Breast epithelium (tissue), 4 donors: Measurements from ENCODE around the gene NMUR1. TPM values are rescaled to one million over a fixed set of nuclear protein-coding genes. Genes with fewer than 3 reads are reported as not detected.

Experiments
- DNase-seq, 2 donors: peaks; one replicate each; pipeline ENCODE4 v3.0.0-alpha.2; 2019; ENCODE audit warnings: low spot score in 2 of 2
- H3K27ac ChIP-seq, 2 donors: fragments of 200-600 bp; sonication (generic) in 1 of 2; one replicate each; pipeline ENCODE4 v1.5.1; 2016 to 2019; ENCODE audit warnings: mild to moderate bottlenecking in 1 of 2
- H3K27me3 ChIP-seq, 2 donors: fragments of 200-600 bp; sonication (generic) in 1 of 2; one replicate each; pipeline versions ENCODE4 v1.5.1 to v1.6.0; 2017 to 2019; ENCODE audit warnings: control low read depth in 1 of 2, mild to moderate bottlenecking in 1 of 2
- H3K36me3 ChIP-seq: fragments of 200-600 bp; one replicate; pipeline ENCODE4 v1.5.1; 2019
- H3K4me1 ChIP-seq, 2 donors: fragments of 200-600 bp; sonication (generic); one replicate each; pipeline ENCODE4 v1.5.1; 2016 to 2019; ENCODE audit warnings: control low read depth in 1 of 2
- H3K4me3 ChIP-seq, 3 donors: fragments of 200-600 bp; sonication (generic); 1 replicate in 2 of 3; 2 replicates in 1 of 3; pipeline ENCODE4 v1.5.1; 2016 to 2019; ENCODE audit warnings: mild to moderate bottlenecking in 3 of 3, moderate library complexity in 2 of 3
- H3K9me3 ChIP-seq, 2 donors: fragments of 200-600 bp; sonication (generic) in 1 of 2; one replicate each; pipeline ENCODE4 v1.5.1; 2016 to 2019; ENCODE audit warnings: control low read depth in 1 of 2
- POLR2A ChIP-seq: fragments of 450-650 bp; IDR thresholded peaks from one replicate; pipeline ENCODE4 v1.6.1; 2016; ENCODE audit warnings: antibody characterized with exemption, mild to moderate bottlenecking, moderate library complexity
- POLR2AphosphoS5 ChIP-seq, 3 donors: sonication (generic); formaldehyde crosslinking; IDR thresholded peaks; one replicate each; pipeline ENCODE4 v1.6.1; 2017; ENCODE audit warnings: antibody characterized with exemption in 3 of 3
- intact Hi-C: fragments of 100-400 bp; cut with DNase I; formaldehyde crosslinking; loops from one replicate; pipeline ENCODE4 v1.15.1; 2023; ENCODE audit warnings: low total_unique reads
- total RNA-seq, 3 donors: library from RNA; depleted of rRNA; stranded (reverse); fragments of >200 nt; gene quantifications; one replicate each; pipeline ENCODE4 v1.1.0, GENCODE V29; 2016
- TF ChIP-seq, protein P1 (sequence below), 3 donors: fragments of 450-650 bp; IDR thresholded peaks; one replicate each; pipeline ENCODE4 v1.5.1; 2016 to 2017; ENCODE audit warnings: antibody characterized with exemption in 3 of 3, mild to moderate bottlenecking in 3 of 3, moderate library complexity in 3 of 3

Gene NMUR1
- total RNA-seq, 3 donors from 2014 or later: under 0.01 to 3.8 TPM; not detected in 1

DNA sequence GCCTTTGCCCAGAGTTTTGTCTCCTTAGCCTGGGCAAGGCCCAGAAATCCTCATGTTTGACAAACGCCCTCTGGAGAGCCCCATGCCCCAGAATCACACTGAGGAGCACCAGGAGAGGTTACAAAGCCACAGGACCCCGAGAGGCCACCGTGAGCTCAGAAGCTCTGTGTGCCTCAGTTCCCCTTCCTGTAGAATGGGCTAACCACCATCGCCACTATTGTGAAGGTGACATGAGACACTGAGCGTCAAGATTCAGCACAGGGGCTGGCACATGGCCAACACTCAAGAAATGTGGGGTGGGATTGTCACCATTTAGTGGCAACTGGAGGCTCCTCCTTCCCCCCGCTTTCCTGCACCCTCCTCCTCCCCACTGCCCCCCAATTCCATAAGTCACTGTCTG is 1.2 kb upstream of the NMUR1 start:
- Histone ChIP-seq H3K9me3 (no peaks in the 10 kb centered on the region), H3K27ac (no peak overlapping the region), H3K4me3 (no peak overlapping the region), H3K27me3 (peaks cover 0 to 10% of the 10 kb centered on the region in 2 donors), H3K36me3 (no peaks in the 10 kb centered on the region), H3K4me1 (peaks cover 4 to 7% of the 10 kb centered on the region in 2 donors)
- TF ChIP-seq POLR2A: no peak
- TF ChIP-seq, protein P1, sequence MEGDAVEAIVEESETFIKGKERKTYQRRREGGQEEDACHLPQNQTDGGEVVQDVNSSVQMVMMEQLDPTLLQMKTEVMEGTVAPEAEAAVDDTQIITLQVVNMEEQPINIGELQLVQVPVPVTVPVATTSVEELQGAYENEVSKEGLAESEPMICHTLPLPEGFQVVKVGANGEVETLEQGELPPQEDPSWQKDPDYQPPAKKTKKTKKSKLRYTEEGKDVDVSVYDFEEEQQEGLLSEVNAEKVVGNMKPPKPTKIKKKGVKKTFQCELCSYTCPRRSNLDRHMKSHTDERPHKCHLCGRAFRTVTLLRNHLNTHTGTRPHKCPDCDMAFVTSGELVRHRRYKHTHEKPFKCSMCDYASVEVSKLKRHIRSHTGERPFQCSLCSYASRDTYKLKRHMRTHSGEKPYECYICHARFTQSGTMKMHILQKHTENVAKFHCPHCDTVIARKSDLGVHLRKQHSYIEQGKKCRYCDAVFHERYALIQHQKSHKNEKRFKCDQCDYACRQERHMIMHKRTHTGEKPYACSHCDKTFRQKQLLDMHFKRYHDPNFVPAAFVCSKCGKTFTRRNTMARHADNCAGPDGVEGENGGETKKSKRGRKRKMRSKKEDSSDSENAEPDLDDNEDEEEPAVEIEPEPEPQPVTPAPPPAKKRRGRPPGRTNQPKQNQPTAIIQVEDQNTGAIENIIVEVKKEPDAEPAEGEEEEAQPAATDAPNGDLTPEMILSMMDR (IDR thresholded peaks at IDR 0.05): no peak
- no peak for TF ChIP-seq POLR2AphosphoS5 (IDR thresholded peaks at IDR 0.05)
- intact Hi-C loops: loop anchor here (1.0 kb wide), 1 partner anchor 49 kb away; no protein-coding TSS in a partner anchor
- no peak for DNase-seq

DNA sequence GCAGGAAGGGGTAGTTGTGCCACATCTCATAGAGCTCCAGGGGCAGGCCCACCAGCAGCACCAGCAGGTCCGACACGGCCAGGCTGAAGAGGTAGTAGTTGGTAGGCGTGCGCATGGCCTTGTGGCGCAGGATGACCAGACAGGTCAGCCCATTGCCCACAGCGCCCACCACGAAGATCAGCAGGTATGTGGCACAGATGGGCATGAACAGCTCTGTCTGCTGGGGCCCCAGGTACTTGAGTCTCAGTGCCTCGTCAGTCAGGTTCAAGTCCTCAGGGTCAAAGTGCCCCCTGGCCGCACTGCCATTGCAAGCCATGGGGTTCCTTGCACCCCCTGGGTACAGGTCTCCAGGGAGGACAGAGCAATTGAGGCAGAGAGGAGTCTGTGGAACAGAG is 1.6 kb downstream of the NMUR1 start:
- TF ChIP-seq, protein P1 (IDR thresholded peaks at IDR 0.05): no peak
- TF ChIP-seq POLR2A (no peak), POLR2AphosphoS5 (IDR thresholded peaks at IDR 0.05) (no peak)
- Histone ChIP-seq H3K36me3 (no peaks in the 10 kb centered on the region), H3K27ac (no peak overlapping the region), H3K27me3 (peaks cover 0 to 10% of the 10 kb centered on the region in 2 donors), H3K4me3 (no peak overlapping the region), H3K9me3 (no peaks in the 10 kb centered on the region), H3K4me1 (peaks cover 4 to 7% of the 10 kb centered on the region in 2 donors)
- DNase-seq: no peak
- intact Hi-C loops: no loop called here

DNA sequence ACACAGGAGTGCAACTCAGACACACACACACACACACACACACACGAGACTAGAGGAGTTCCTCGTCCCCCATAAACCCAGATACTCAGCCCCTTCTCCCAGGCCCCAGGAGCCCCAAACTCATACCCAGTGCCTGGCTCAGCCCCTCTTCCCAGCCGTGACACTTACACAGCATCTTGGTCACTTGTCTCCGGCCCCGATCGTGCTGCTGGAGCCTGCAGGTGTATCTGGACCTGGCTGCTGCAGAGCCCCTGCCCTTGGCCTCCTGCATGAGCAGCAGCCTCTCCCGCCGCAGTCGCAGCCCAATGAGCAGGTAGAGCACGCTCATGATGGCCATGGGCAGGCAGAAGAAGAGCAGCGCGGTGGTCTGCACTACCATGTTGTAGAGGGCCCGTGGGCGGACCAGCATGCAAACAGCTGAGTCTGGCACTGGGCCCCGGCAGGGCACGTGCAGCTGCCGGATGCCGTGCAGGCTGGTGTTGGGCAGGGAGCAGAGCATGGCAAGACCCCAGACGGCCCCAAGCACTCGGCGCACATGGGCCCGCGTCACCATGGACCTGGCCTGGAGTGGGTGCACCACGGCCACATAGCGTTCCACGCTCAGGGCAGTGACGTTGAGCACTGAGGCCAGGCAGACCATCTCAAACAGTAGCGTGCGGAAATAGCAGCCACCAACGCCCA is 2.1 kb downstream of the NMUR1 start:
- TF ChIP-seq POLR2A: no peak
- no peak for TF ChIP-seq POLR2AphosphoS5 (IDR thresholded peaks at IDR 0.05)
- TF ChIP-seq, protein P1 (IDR thresholded peaks at IDR 0.05): no peak
- no peak overlapping the region for H3K4me3 ChIP-seq
- no peak for DNase-seq
- no peaks in the 10 kb centered on the region for H3K9me3 ChIP-seq
- intact Hi-C loops: no loop called here
- peaks cover 4 to 7% of the 10 kb centered on the region in 2 donors for H3K4me1 ChIP-seq
- H3K27ac ChIP-seq: no peak overlapping the region
- no peaks in the 10 kb centered on the region for H3K36me3 ChIP-seq
- peaks cover 0 to 10% of the 10 kb centered on the region in 2 donors for H3K27me3 ChIP-seq

DNA sequence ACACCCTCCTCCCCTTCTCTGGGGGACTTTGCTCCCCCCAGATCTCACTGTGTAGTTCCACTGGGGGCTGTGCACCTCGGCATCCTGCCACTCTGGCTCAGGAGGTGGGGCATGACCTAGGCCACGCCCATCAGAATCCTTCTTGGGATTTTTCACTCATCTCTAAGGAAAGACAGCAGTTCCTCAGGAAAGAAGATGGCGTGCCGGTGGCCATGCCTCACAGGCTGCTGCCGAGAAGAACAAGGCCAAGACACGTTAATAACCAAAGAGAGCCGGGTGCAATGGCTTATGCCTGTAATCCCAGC is 3.2 kb downstream of the NMUR1 start:
- Histone ChIP-seq H3K4me3 (no peak overlapping the region), H3K27me3 (peaks cover 0 to 10% of the 10 kb centered on the region in 2 donors), H3K27ac (no peak overlapping the region), H3K4me1 (peaks cover 4 to 7% of the 10 kb centered on the region in 2 donors), H3K36me3 (no peaks in the 10 kb centered on the region), H3K9me3 (no peaks in the 10 kb centered on the region)
- intact Hi-C loops: no loop called here
- TF ChIP-seq, protein P1 (IDR thresholded peaks at IDR 0.05): no peak
- TF ChIP-seq POLR2A (no peak), POLR2AphosphoS5 (IDR thresholded peaks at IDR 0.05) (no peak)
- DNase-seq: no peak

DNA sequence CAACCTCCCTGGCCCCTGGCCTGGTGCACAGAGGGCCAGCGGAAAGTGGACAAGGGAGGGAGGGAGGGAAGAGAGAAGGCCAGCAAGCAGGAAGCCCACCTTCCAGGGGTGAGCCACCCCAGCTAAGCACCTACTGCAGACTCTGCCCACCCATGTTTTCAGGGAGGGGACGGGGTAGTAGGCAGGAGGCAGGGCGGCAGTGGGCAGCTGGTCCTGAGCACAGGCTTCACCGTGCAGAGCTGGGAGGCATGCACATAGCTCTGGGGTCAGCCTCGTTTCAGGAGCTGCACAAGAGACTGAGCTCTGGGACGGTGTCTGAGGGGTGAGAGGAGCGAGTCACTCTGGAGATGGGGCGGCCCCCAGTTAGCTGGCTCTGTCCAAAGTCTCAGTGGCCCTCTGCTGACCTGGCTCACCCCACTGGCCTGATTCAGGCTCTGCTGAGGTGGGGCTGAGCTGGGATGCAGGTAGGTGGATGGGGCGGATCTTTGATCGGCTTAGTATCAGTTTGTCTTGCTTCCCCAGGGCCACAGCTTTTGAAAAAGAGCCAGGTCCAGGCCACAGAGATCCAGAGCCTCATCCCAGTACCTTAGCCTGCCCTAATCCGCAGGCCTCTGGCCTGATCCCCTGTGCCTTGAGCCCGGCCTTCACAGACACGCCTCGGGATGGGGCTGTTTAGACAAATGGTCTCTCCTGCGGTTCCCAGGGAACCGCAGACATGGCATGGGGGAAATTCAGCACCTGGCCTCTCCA is 3.7 kb downstream of the NMUR1 start:
- peaks cover 0 to 10% of the 10 kb centered on the region in 2 donors for H3K27me3 ChIP-seq
- no peak overlapping the region for H3K27ac ChIP-seq
- no peak for DNase-seq
- TF ChIP-seq POLR2AphosphoS5 (IDR thresholded peaks at IDR 0.05): no peak
- TF ChIP-seq POLR2A: no peak
- TF ChIP-seq, protein P1 (IDR thresholded peaks at IDR 0.05): no peak
- no peak overlapping the region for H3K4me3 ChIP-seq
- no peaks in the 10 kb centered on the region for H3K36me3 ChIP-seq
- intact Hi-C loops: no loop called here
- peaks cover 4 to 7% of the 10 kb centered on the region in 2 donors for H3K4me1 ChIP-seq
- H3K9me3 ChIP-seq: no peaks in the 10 kb centered on the region
